Activated CD8-positive, alpha-beta T cell treated with anti-CD3 and anti-CD28 coated beads, Interleukin-2, amount 10 ng/mL, durations not matched to agents 7 days and 5 days (primary cell): Measurements from ENCODE around the gene EPHB1. TPM values are rescaled to one million over a fixed set of nuclear protein-coding genes. Genes with fewer than 3 reads are reported as not detected.

ENCODE experiments used
- ATAC-seq: fragments of 150-1000 bp; cut with Tn5 transposase; one replicate; pipeline ENCODE4 v1.10.0; 2021; ENCODE audit warnings: moderate library complexity
- CTCF ChIA-PET: fragments of 350-600 bp; sonication (Branson Sonifier 250); formaldehyde crosslinking; loops from one replicate; lab custom pipeline; 2021; ENCODE audit warnings: antibody characterized with exemption; lab: Charles Lee
- POLR2A ChIA-PET: fragments of 350-600 bp; sonication (Branson Sonifier 250); formaldehyde crosslinking; loops from one replicate; lab custom pipeline; 2021; ENCODE audit warnings: antibody characterized with exemption; lab: Charles Lee
- DNase-seq: peaks from one replicate; pipeline ENCODE4 v3.0.0-alpha.2; 2020
- H3K27ac Mint-ChIP-seq: one replicate; pipeline ENCODE4 v1.8.0; 2021; ENCODE audit warnings: mild to moderate bottlenecking, mixed read lengths
- H3K27me3 Mint-ChIP-seq: one replicate; pipeline ENCODE4 v1.8.0; 2021; ENCODE audit warnings: low read depth, mixed read lengths
- H3K36me3 Mint-ChIP-seq: one replicate; pipeline ENCODE4 v1.8.0; 2021; ENCODE audit warnings: low read depth, mixed read lengths
- H3K4me1 Mint-ChIP-seq: one replicate; pipeline ENCODE4 v1.8.0; 2021; ENCODE audit warnings: low read depth, mixed read lengths
- H3K4me3 Mint-ChIP-seq: one replicate; pipeline ENCODE4 v1.8.0; 2021; ENCODE audit warnings: mild to moderate bottlenecking, mixed read lengths
- H3K9me3 Mint-ChIP-seq: one replicate; pipeline ENCODE4 v1.8.0; 2022; ENCODE audit warnings: mixed read lengths; ENCODE audit not compliant: insufficient read depth
- total RNA-seq, 2 experiments: library from RNA; stranded (reverse); gene quantifications; one replicate each; pipeline ENCODE4 v1.2.3, GENCODE V29; 2021

EPHB1 gene
- total RNA-seq, 2 experiments from 2014 or later: 1.1 to 1.4 TPM

DNA sequence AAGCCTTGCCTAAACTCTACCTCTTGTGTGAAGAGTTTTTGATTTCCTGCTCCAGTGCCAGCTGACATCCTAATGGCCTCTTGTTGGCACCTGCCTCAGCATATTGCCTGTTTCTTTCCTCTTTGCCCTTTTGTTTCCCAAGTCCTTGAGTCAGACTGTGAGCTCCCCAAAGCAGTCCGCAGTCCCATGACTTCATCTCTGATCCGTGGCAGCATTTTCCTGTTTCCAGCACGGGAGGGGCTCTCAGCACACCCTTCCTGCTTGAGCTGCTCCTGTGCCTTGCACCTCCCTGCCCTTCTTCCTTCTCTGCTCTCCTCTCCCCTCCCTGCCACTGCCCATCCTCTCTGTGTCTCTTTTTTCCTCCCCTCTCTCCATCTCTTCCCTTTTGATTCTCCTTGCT lies 179.6 kb downstream of the EPHB1 start:
- Mint-ChIP-seq H3K4me1 (no peaks in the 10 kb centered on the region), H3K9me3 (no peaks in the 10 kb centered on the region), H3K27ac (no peak overlapping the region), H3K4me3 (no peak overlapping the region), H3K27me3 (peaks cover 2% of the 10 kb centered on the region), H3K36me3 (no peaks in the 10 kb centered on the region)
- ChIA-PET POLR2A (no interaction called here), CTCF (no interaction called here)
- no peak for ATAC-seq
- DNase-seq: no peak

DNA sequence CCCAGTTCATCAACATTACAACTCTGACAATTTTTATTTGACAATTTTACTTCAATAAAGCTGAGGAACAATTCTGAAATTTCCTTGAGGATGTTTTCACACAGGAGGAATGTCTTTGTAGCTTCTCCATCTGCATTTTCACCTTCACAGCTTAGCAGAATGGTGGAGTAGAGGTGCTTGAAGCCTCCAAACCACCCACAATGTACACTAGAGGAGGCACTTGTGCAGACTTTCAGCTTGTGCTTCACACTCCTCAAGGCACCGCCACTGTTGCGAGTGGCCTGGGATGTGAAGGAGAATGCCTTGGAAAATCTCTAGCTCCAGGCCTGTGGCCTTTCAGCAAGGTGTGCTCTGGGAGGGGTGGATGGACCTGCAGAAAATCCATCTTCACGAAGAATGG lies 181.9 kb downstream of the EPHB1 start:
- H3K27me3 Mint-ChIP-seq: no peaks in the 10 kb centered on the region
- H3K4me1 Mint-ChIP-seq: no peaks in the 10 kb centered on the region
- ChIA-PET POLR2A (no interaction called here), CTCF (no interaction called here)
- H3K36me3 Mint-ChIP-seq: no peaks in the 10 kb centered on the region
- DNase-seq (no peak), ATAC-seq (no peak)
- H3K4me3 Mint-ChIP-seq: no peak overlapping the region
- no peaks in the 10 kb centered on the region for H3K9me3 Mint-ChIP-seq
- H3K27ac Mint-ChIP-seq: no peak overlapping the region

DNA sequence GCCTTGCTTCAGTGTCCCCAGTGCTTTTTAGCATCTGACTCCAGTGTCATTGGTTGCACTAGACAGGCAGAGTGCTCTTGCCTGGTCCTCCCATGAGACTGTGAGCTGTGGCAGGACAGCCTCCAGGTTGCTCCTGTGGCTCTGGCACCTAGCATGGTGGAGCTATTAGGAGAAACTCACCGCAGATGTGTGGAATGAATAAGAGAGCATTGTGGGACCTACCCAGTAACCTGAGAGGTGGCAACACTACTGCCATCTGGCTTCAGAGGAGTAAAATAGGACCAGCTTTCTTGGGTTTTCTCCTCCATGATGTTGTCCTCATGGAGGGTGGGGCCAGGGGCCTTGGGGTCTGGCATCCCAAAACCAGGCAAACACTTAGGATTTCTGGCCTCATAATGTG lies 183.6 kb downstream of the EPHB1 start:
- CTCF ChIA-PET: no interaction called here
- DNase-seq: no peak
- no peak overlapping the region for H3K27ac Mint-ChIP-seq

DNA sequence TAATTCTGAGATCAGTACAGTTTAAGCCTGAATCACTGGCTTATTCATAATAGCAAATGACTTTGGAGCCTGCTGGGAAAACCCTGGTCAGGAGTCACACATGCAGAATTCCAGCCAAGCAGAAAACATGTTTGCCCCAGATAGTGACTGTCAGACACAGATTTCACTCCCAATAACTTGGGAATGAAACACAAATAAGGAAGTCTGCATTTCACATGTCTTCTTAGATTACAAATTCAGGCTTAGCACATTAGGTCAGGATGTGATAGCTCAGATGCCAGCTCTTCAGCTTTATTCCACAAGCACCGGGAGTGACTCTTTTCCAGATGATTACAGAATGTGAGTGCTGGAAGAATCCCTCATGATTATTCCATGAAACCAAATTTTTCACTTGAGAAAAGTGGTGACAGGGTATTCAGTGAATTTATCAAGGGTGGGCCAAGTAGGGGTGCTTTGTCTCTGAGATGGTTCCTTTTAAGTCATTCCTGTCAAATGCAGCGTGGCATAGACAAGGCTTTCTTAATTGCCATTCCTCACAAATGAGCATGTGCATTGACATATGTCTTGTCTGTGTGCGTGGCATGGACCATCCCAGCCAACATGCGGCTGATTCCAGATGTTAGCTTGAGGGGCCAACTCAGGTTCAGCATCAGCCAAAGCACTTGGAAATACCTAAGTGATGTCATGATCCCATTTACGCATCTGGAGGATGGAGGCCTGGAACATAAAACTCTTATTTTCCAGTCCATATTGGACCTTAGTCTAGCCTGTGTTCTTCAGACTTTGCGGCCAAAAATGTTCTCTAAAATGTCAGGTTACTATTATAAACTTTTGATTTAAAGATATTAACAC lies 191.0 kb downstream of the EPHB1 start:
- no peaks in the 10 kb centered on the region for H3K9me3 Mint-ChIP-seq
- no peaks in the 10 kb centered on the region for H3K36me3 Mint-ChIP-seq
- H3K4me3 Mint-ChIP-seq: no peak overlapping the region

More for the DNA sequence above, 183.6 kb downstream of the EPHB1 start:
- Mint-ChIP-seq H3K4me1 (no peaks in the 10 kb centered on the region), H3K4me3 (no peak overlapping the region), H3K36me3 (no peaks in the 10 kb centered on the region), H3K9me3 (no peaks in the 10 kb centered on the region), H3K27me3 (no peaks in the 10 kb centered on the region)
- ATAC-seq: no peak
- POLR2A ChIA-PET: no interaction called here

DNA sequence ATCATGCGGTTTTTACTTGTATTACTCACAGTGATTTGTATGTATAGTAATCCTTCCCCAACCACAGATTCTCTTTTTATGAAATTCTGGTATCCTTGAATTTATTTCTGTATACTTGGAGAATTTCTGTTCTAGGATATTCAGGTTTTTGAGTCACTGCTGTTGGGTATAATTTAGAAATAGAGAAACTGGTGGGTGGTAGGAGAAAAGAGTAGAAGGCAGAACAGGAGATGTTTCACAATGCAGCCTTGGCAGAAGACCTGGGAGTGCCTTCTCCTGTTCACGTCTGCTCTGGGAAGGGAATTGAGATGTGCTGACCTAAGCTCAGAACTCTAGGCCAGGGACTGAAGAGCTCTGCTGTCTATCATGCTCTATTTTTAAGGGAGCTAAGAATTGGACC lies 193.6 kb downstream of the EPHB1 start:
- peaks cover 7% of the 10 kb centered on the region for H3K27me3 Mint-ChIP-seq
- CTCF ChIA-PET: no interaction called here
- H3K9me3 Mint-ChIP-seq: no peaks in the 10 kb centered on the region

More for the DNA sequence above, 191.0 kb downstream of the EPHB1 start:
- H3K27ac Mint-ChIP-seq: no peak overlapping the region
- no peaks in the 10 kb centered on the region for H3K4me1 Mint-ChIP-seq
- no peak for DNase-seq
- no peak for ATAC-seq
- POLR2A ChIA-PET: no interaction called here
- CTCF ChIA-PET: no interaction called here
- H3K27me3 Mint-ChIP-seq: peaks cover 5% of the 10 kb centered on the region

DNA sequence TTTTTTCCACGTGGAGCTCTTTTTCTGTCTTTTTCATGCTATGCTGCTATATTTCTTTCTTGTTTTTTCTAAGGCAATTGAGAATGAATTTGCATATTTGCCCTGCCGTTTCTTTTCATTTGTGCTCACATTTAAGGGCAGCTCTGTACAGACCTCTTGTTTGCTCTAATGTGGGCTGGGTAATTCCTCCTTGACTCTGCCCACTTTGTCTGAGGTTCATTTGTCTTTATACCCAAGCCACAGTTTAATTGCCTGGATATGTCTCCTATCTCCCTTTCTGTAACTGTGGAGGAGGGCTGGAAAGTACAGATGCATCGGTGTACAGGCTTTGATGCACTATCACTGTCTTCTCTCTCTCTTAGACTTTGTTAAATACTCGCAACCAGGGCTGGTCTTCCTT lies 195.9 kb downstream of the EPHB1 start:
- Mint-ChIP-seq H3K9me3 (no peaks in the 10 kb centered on the region), H3K4me1 (no peaks in the 10 kb centered on the region), H3K36me3 (no peaks in the 10 kb centered on the region), H3K4me3 (no peak overlapping the region), H3K27me3 (peaks cover 7% of the 10 kb centered on the region), H3K27ac (no peak overlapping the region)
- ChIA-PET POLR2A (no interaction called here), CTCF (no interaction called here)
- no peak for DNase-seq
- no peak for ATAC-seq

More for the DNA sequence above, 193.6 kb downstream of the EPHB1 start:
- Mint-ChIP-seq H3K36me3 (no peaks in the 10 kb centered on the region), H3K4me1 (no peaks in the 10 kb centered on the region), H3K27ac (no peak overlapping the region), H3K4me3 (no peak overlapping the region)
- no peak for DNase-seq
- POLR2A ChIA-PET: no interaction called here
- no peak for ATAC-seq

DNA sequence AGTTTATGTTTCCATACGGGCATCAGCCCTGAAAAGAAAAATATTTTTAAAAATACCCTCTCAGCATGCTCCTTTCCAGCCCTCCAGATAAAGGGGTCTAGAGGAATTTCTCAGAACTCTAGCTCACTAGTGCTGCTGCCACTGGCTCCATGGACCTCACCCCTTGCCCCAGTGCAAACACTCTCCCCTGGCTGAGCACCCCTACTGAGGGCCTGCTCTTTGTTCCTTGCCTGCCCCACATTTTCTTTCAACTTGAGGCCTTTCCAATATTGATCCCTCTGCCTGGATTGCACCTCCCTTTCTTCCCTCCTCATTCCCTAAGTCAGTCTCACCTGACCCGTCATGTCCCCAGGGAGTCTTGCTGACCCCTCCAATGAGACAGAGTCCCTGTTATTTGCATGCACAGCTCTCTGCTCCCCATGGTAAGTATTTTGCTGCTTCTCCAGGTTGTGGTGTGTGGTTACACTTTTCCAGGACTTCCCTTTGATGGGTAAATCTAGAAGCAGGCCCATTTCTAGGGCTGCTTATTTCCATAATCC lies 196.5 kb downstream of the EPHB1 start:
- ATAC-seq (no peak), DNase-seq (no peak)
- Mint-ChIP-seq H3K27ac (no peak overlapping the region), H3K4me3 (no peak overlapping the region), H3K9me3 (no peaks in the 10 kb centered on the region), H3K4me1 (no peaks in the 10 kb centered on the region), H3K36me3 (no peaks in the 10 kb centered on the region), H3K27me3 (peaks cover 7% of the 10 kb centered on the region)
- CTCF ChIA-PET: no interaction called here
- POLR2A ChIA-PET: no interaction called here

DNA sequence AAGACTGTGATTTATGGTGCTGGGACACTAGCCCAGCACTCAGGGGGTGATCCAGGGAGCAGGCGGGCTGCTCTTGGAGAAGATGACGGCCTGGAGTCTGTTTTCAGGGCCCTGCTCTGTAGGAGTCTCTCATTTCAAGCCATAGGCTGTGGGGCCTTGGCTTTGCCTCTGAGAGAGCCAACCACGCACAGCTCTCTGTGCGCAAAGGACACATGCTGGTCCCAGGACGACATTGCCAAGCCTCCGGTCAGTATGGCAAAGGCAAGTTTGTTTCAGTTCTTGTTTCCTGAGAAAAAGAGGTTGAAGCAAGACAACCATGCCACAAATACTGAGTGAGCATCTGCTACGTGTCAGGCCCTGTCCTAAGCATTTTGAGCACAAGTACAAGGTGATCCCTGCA lies 197.1 kb downstream of the EPHB1 start:
- no peak overlapping the region for H3K27ac Mint-ChIP-seq
- no peaks in the 10 kb centered on the region for H3K36me3 Mint-ChIP-seq
- no peak for ATAC-seq
- CTCF ChIA-PET: no interaction called here
- no peaks in the 10 kb centered on the region for H3K4me1 Mint-ChIP-seq
- no peak for DNase-seq
- peaks cover 7% of the 10 kb centered on the region for H3K27me3 Mint-ChIP-seq
- H3K9me3 Mint-ChIP-seq: no peaks in the 10 kb centered on the region
- no peak overlapping the region for H3K4me3 Mint-ChIP-seq
- POLR2A ChIA-PET: no interaction called here

DNA sequence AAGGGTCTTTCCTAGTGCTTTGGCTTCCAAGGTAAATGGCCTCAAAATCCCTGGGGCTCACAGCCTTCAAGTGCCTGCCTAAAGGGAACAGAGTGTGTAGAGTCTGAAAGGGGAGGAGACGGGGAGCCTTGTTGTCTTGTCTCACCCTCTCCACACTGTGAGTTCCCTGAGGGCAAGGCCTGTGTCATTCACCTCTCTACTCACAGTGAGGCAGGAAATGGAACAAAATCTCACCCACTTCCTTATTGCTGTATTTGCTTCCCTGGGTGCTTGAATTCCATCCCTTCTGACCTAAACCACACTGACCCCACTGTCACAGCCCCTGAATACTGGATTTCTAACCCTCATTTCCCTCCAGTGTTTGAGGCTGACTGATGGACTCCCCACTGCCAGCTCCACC lies 197.5 kb downstream of the EPHB1 start:
- ChIA-PET POLR2A (no interaction called here), CTCF (no interaction called here)
- H3K4me3 Mint-ChIP-seq: no peak overlapping the region
- peaks cover 10% of the 10 kb centered on the region for H3K27me3 Mint-ChIP-seq
- no peak for DNase-seq
- H3K9me3 Mint-ChIP-seq: no peaks in the 10 kb centered on the region
- no peak overlapping the region for H3K27ac Mint-ChIP-seq
- H3K4me1 Mint-ChIP-seq: no peaks in the 10 kb centered on the region
- H3K36me3 Mint-ChIP-seq: no peaks in the 10 kb centered on the region
- ATAC-seq: no peak

DNA sequence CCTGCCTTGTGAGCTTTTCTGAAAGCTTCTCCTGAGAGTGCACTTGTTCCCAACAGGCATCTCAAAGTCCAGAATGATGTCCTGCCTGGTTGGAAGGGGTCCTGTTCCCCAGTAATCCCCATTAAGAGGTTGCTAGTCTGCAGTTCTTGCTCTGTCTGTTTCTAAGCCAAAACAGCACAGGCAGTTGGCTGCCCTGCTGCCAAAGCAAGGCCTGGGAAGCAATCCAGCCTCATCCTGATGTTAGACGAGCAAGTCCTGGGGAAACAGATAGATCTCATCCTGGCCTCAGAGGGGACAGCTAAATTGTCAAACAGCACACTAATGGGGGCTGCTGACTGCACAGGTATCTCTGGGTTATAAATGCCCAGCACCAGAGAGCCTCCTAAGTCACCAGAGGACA lies 198.0 kb downstream of the EPHB1 start:
- Mint-ChIP-seq H3K4me3 (no peak overlapping the region), H3K36me3 (no peaks in the 10 kb centered on the region), H3K27me3 (peaks cover 10% of the 10 kb centered on the region), H3K9me3 (no peaks in the 10 kb centered on the region), H3K27ac (no peak overlapping the region), H3K4me1 (no peaks in the 10 kb centered on the region)
- ChIA-PET CTCF (no interaction called here), POLR2A (no interaction called here)
- no peak for ATAC-seq
- no peak for DNase-seq

DNA sequence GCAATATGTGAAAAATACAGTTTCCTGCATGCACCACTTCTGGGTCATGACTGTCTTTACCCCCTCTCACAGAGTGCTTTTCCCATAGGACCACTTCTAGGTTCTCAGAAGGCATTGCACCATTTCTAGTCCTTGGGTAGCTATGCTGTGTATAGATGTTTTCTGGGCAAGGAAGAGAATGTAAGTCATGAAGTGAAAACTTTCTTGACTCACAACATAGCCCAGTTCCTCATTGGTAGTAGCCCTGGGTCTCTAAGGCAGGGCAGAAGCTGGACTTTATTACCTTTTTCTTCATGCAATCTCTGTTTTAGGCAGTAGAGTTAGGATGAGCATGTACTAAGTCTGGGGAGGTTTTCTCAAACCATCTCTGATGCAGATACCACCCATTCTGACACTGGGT lies 203.1 kb downstream of the EPHB1 start:
- ChIA-PET POLR2A (no interaction called here), CTCF (interaction anchor here (1.2 kb wide), 1 partner anchor 243 kb away, joined by 3 read pairs; no protein-coding TSS in a partner anchor)
- Mint-ChIP-seq H3K27me3 (peaks cover 4% of the 10 kb centered on the region), H3K9me3 (no peaks in the 10 kb centered on the region), H3K36me3 (no peaks in the 10 kb centered on the region), H3K4me3 (no peak overlapping the region), H3K4me1 (no peaks in the 10 kb centered on the region), H3K27ac (no peak overlapping the region)
- DNase-seq: no peak
- ATAC-seq: no peak

DNA sequence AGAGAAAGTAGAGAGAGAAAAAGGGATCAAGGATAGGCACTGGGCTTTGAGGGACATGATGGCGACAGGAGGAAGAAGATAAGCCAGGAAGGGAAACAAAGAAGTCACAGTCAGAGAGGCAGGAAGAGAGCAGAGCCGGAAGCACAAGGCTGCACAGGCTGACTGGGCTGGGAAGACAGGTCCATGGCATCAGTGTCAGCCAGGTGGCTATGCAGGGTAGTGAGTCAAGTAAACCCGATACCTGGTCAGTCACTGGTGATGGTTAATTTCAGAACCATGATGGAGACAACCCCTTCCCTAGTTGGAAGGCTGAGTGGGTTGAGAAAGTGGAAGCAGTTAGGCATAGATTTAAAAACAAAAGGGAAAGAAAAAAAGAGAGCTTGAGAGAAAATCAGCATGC lies 203.8 kb downstream of the EPHB1 start:
- Mint-ChIP-seq H3K4me1 (no peaks in the 10 kb centered on the region), H3K4me3 (no peak overlapping the region), H3K27ac (no peak overlapping the region), H3K36me3 (no peaks in the 10 kb centered on the region), H3K27me3 (peaks cover 4% of the 10 kb centered on the region), H3K9me3 (no peaks in the 10 kb centered on the region)
- ATAC-seq (no peak), DNase-seq (no peak)
- ChIA-PET CTCF (no interaction called here), POLR2A (no interaction called here)
